ENCODE data around the gene CRYBG3.

GRCh38 chr3:97960551-97960950 lies 138.7 kb downstream of the CRYBG3 start:
- TF ChIP-seq POLR2AphosphoS5 (IDR thresholded peaks at IDR 0.05; ENCODE audit: low read depth, low read length): no peak
- TF ChIP-seq SIN3A (IDR thresholded peaks at IDR 0.05; ENCODE audit: borderline replicate concordance, insufficient read depth, low read length): no peak
- no peak for TF ChIP-seq TAF1 (IDR thresholded peaks at IDR 0.05; ENCODE audit: borderline replicate concordance, insufficient read depth, low read length)
- TF ChIP-seq REST (IDR thresholded peaks at IDR 0.05; ENCODE audit: insufficient read depth in 1 of 2, low read depth in 2 of 2, low read length in 2 of 2): no peak
- no peak for TF ChIP-seq FOXP2 (optimal IDR thresholded peaks at IDR 0.05; ENCODE audit: borderline replicate concordance, extremely low read depth, extremely low read length, insufficient read depth)
